ENCODE results near the gene UROS. TPM values are rescaled to one million over a fixed set of nuclear protein-coding genes. Genes with fewer than 3 reads are reported as not detected.

UROS gene
- total RNA-seq, 4 donors from 2014 or later, result 30.6 to 39.8 (median 39.3) TPM

DNA sequence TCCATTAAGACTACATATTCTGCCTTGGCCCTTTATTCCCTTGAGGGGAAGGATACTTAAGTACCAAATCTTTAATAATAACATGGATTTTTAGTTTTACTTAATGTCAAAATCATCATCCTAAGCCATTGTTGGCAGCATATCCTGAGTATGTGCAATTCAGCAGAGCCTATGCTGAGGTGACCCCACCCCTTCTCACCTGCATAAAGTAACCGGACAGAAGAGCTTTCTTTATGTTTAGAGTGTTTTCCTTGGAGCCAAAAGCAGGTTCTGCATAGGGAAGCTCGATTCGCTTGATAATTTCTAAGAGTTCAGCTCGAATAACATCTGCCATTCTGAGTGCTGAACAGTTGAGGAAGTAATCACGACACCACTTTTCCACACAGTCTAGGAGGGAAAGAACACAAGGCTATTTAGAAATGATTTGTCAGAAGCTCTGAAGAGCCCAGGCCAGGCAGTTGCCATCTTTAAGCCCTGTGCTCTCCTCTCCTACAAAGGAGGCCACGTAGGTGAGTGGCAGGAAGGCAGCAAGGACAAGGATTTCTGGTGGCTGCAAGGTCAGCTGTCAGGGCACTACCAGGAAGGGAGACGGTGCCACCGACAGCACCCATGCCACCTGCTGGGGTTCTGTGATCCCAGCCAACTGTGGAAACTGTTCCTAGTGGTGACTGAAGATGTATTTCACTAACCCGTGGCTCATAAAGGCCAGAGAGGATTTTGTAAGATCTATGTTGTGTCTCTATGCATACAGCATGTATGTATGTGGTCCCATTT lies 15.9 kb upstream of the UROS start:
- no peak for DNase-seq (ENCODE audit: low spot score)
- no peak for ATAC-seq (ENCODE audit: low FRiP score)
- TF ChIP-seq CTCF (IDR thresholded peaks at IDR 0.05), result no peak

DNA sequence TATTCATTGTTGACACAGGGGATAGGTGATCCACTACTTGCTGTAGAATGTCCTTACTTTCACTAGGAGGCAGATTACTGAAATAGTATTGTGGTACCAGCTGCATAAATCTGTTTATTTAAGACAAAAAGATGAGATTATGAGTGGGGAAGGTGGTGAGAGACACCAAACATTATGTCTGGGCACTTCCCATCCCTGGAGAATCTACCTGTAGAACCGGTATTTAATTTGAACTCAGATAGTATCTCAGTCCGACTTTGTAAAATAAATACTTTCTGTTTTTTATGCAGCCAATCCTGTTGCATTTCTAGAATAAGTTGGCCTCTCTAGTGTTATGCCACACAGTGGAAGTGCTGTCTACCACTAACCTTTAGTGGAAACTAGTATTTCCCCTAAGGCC lies 13.7 kb upstream of the UROS start:
- ATAC-seq (ENCODE audit: low FRiP score), result no peak
- TF ChIP-seq CTCF (IDR thresholded peaks at IDR 0.05), result no peak
- no peak for DNase-seq (ENCODE audit: low spot score)

GRCh38 chr10:125828311-125828710 lies 5.3 kb upstream of the UROS start:
- TF ChIP-seq CTCF (IDR thresholded peaks at IDR 0.05), result no peak
- ATAC-seq (ENCODE audit: low FRiP score) (no peak), DNase-seq (ENCODE audit: low spot score) (no peak)

GRCh38 chr10:125827133-125827532 lies 4.1 kb upstream of the UROS start:
- no peak for ATAC-seq (ENCODE audit: low FRiP score)
- no peak for DNase-seq (ENCODE audit: low spot score)
- no peak for TF ChIP-seq CTCF (IDR thresholded peaks at IDR 0.05)

- DNase-seq (ENCODE audit: low spot score), result no peak
- no peak for TF ChIP-seq CTCF (IDR thresholded peaks at IDR 0.05)
- ATAC-seq (ENCODE audit: low FRiP score), result no peak
Observed at GRCh38 chr10:125824736-125825135, 1.7 kb upstream of the UROS start.

- no peak for TF ChIP-seq CTCF (IDR thresholded peaks at IDR 0.05)
- no peak for DNase-seq (ENCODE audit: low spot score)
- ATAC-seq (ENCODE audit: low FRiP score), result no peak
Observed at GRCh38 chr10:125823663-125824251, 699 bp upstream of the UROS start.

- TF ChIP-seq CTCF (IDR thresholded peaks at IDR 0.05), result no peak
- no peak for ATAC-seq (ENCODE audit: low FRiP score)
- DNase-seq (ENCODE audit: low spot score), result no peak
Observed at GRCh38 chr10:125820701-125821100, 2.4 kb downstream of the UROS start.
